HepG2 (cell line): ENCODE data around the gene FBXO28. TPM values are rescaled to one million over a fixed set of nuclear protein-coding genes. Genes with fewer than 3 reads are reported as not detected.

Source experiments
- BCL6 ChIP-seq: IDR thresholded peaks from 2 replicates; pipeline ENCODE4 v1.6.1; 2016; ENCODE audit warnings: missing genetic modification reagents, missing compliant biosample characterization
- IKZF4 ChIP-seq: sonication (generic); formaldehyde crosslinking; IDR thresholded peaks from 2 replicates; pipeline ENCODE4 v1.5.1; 2020; ENCODE audit warnings: borderline replicate concordance, mild to moderate bottlenecking, low read depth, missing genetic modification reagents; ENCODE audit errors: not compliant biosample characterization
- MED1 ChIP-seq: sonication (generic); formaldehyde crosslinking; IDR thresholded peaks from 2 replicates; pipeline ENCODE4 v1.4.0; 2020; ENCODE audit warnings: missing genetic modification reagents
- RFXAP ChIP-seq: sonication (generic); formaldehyde crosslinking; IDR thresholded peaks from 2 replicates; pipeline ENCODE4 v1.4.0; 2020; ENCODE audit warnings: missing genetic modification reagents, borderline replicate concordance
- STAT5B ChIP-seq: sonication (generic); formaldehyde crosslinking; IDR thresholded peaks from 2 replicates; pipeline ENCODE4 v1.4.0; 2020; ENCODE audit warnings: missing genetic modification reagents
- TMF1 ChIP-seq: sonication (generic); formaldehyde crosslinking; IDR thresholded peaks from 2 replicates; pipeline ENCODE4 v1.8.1; 2022; ENCODE audit warnings: low read depth, missing genetic modification reagents
- ZNF121 ChIP-seq: sonication (generic); formaldehyde crosslinking; IDR thresholded peaks from 2 replicates; pipeline ENCODE4 v1.5.0; 2020; ENCODE audit warnings: mild to moderate bottlenecking, missing genetic modification reagents
- ZNF30 ChIP-seq: sonication (generic); formaldehyde crosslinking; IDR thresholded peaks from 2 replicates; pipeline ENCODE4 v1.5.0; 2020; ENCODE audit warnings: mild to moderate bottlenecking, missing genetic modification reagents
- ZNF383 ChIP-seq: sonication (generic); formaldehyde crosslinking; IDR thresholded peaks from 2 replicates; pipeline ENCODE4 v1.4.0; 2020; ENCODE audit warnings: missing genetic modification reagents, mild to moderate bottlenecking, borderline replicate concordance
- ZNF44 ChIP-seq: sonication (generic); formaldehyde crosslinking; IDR thresholded peaks from 2 replicates; pipeline ENCODE4 v1.5.1; 2020; ENCODE audit warnings: mild to moderate bottlenecking, missing genetic modification reagents
- ZNF615 ChIP-seq: sonication (generic); formaldehyde crosslinking; IDR thresholded peaks from 2 replicates; pipeline ENCODE4 v1.5.0; 2020; ENCODE audit warnings: mild to moderate bottlenecking, missing genetic modification reagents, borderline replicate concordance
- ZNF670 ChIP-seq: sonication (generic); formaldehyde crosslinking; IDR thresholded peaks from 2 replicates; pipeline ENCODE4 v1.8.0; 2022; ENCODE audit warnings: mild to moderate bottlenecking, missing genetic modification reagents, borderline replicate concordance
- polyA plus RNA-seq, 8 experiments: library from polyadenylated mRNA; depleted of rRNA in 3 of 8; stranded (reverse) in 7 of 8; unstranded in 1 of 8; fragments of >200 nt; fragmentation: Illumina TruSeq in 4 of 8; extraction: Trizol in 4 of 8; gene quantifications; 2 replicates each; pipeline versions ENCODE4 v1.2.1 to v1.2.3, GENCODE V29; 2011 to 2016; ENCODE audit warnings: low read depth in 4 of 8, missing spikeins in 1 of 8, mixed read lengths in 1 of 8; ENCODE audit not compliant: insufficient read depth in 1 of 8
- total RNA-seq, 5 experiments: library from RNA; depleted of rRNA; stranded (reverse); fragments of >200 nt; fragmentation: Illumina TruSeq; extraction: Trizol; gene quantifications; 2 replicates each; pipeline ENCODE4 v1.2.3, GENCODE V29; 2016; ENCODE audit warnings: low read depth in 1 of 5
- TF ChIP-seq, protein P1 (sequence below): sonication (generic); formaldehyde crosslinking; IDR thresholded peaks from 2 replicates; pipeline ENCODE4 v1.8.1; 2023; ENCODE audit warnings: mild to moderate bottlenecking, missing genetic modification reagents
- TF ChIP-seq, protein P2 (sequence below): sonication (generic); formaldehyde crosslinking; IDR thresholded peaks from 2 replicates; pipeline ENCODE4 v1.4.0; 2020; ENCODE audit warnings: mild to moderate bottlenecking, low read depth, missing genetic modification reagents
- TF ChIP-seq, protein P3 (sequence below): IDR thresholded peaks from 2 replicates; pipeline ENCODE4 v1.6.1; 2016; ENCODE audit warnings: mild to moderate bottlenecking
- TF ChIP-seq, protein P4 (sequence below): sonication (generic); formaldehyde crosslinking; IDR thresholded peaks from 2 replicates; pipeline ENCODE4 v1.9.0; 2022; ENCODE audit warnings: missing genetic modification reagents, mild to moderate bottlenecking, borderline replicate concordance
- TF ChIP-seq, protein P5 (sequence below): sonication (generic); formaldehyde crosslinking; IDR thresholded peaks from 2 replicates; pipeline ENCODE4 v1.5.0; 2020; ENCODE audit warnings: mild to moderate bottlenecking, missing genetic modification reagents, moderate library complexity
- TF ChIP-seq, protein P6 (sequence below): sonication (generic); formaldehyde crosslinking; IDR thresholded peaks from 2 replicates; pipeline ENCODE4 v1.5.0; 2020; ENCODE audit warnings: missing genetic modification reagents, mild to moderate bottlenecking, borderline replicate concordance

Gene FBXO28
- total and polyA plus RNA-seq, 2 of the 13 experiments (the other 11 are each of a cell fraction or from before 2014, with no cell fraction given): 8.5 to 29.1 TPM

DNA sequence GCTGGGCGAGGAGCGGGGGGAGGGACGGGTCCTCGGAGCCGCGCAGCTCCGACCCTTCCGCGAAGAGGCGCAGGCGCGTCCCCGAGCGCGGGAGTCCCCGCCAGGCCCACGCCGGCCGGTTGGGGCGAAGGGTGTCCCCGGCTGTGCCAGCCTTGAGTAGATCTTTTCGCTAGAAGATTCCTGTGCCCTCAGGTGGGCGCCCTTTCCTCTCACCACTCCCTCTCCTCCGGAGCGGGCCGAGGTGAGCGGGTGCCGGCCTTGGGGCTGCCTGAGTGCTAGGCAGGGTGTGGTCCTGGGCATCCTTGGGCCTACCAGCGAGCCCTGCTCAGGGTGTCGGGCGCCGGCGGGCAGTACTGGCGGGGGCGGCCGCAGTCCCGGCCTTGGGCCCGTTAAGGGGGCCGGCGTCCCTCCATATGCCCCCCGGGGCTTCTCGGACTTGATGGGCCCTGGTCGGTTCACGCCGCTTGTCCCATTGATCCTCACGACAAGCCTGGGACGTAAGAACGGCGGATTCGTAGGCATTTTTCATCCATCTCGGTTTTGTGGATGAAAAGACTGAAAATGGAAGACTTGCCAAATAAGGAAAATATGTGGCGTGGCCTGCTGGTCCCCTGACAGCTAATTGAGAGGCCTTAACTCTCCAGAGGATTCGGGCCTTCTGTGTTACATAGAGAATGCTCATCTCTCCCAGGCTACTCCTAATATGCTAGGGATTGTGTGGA lies 69.8 kb downstream of the FBXO28 start (continued):
- TF ChIP-seq, protein P1, sequence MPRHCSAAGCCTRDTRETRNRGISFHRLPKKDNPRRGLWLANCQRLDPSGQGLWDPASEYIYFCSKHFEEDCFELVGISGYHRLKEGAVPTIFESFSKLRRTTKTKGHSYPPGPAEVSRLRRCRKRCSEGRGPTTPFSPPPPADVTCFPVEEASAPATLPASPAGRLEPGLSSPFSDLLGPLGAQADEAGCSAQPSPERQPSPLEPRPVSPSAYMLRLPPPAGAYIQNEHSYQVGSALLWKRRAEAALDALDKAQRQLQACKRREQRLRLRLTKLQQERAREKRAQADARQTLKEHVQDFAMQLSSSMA: 0 out of 2 replicates have a peak, but pooled peaks have one; percentile 55
- TF ChIP-seq ZNF44 (0 out of 2 replicates have a peak, but pooled peaks have one; percentile 23), RFXAP (CRISPR knock-in tag) (peak; percentile 58; the same call in 1 of the 2 replicates), ZNF121 (peak; percentile 23; the same call in 1 of the 2 replicates), ZNF615 (no peak), ZNF383 (CRISPR knock-in tag) (no peak), TMF1 (CRISPR knock-in tag) (peak; percentile 22; the same call in 1 of the 2 replicates), ZNF30 (no peak), STAT5B (0 out of 2 replicates have a peak, but pooled peaks have one; percentile 33), ZNF670 (CRISPR knock-in tag) (peak; percentile 82; the same call in 1 of the 2 replicates), IKZF4 (CRISPR knock-in tag) (peak; percentile 56), BCL6 (no peak), MED1 (CRISPR knock-in tag) (peak; percentile 46; the same call in 1 of the 2 replicates)
- TF ChIP-seq, protein P2, sequence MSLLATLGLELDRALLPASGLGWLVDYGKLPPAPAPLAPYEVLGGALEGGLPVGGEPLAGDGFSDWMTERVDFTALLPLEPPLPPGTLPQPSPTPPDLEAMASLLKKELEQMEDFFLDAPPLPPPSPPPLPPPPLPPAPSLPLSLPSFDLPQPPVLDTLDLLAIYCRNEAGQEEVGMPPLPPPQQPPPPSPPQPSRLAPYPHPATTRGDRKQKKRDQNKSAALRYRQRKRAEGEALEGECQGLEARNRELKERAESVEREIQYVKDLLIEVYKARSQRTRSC (CRISPR knock-in tag): no peak
- TF ChIP-seq, protein P3, sequence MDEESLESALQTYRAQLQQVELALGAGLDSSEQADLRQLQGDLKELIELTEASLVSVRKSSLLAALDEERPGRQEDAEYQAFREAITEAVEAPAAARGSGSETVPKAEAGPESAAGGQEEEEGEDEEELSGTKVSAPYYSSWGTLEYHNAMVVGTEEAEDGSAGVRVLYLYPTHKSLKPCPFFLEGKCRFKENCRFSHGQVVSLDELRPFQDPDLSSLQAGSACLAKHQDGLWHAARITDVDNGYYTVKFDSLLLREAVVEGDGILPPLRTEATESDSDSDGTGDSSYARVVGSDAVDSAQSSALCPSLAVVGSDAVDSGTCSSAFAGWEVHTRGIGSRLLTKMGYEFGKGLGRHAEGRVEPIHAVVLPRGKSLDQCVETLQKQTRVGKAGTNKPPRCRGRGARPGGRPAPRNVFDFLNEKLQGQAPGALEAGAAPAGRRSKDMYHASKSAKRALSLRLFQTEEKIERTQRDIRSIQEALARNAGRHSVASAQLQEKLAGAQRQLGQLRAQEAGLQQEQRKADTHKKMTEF (CRISPR knock-in tag): peak; percentile 13; the same call in 1 of the 2 replicates
- TF ChIP-seq, protein P4, sequence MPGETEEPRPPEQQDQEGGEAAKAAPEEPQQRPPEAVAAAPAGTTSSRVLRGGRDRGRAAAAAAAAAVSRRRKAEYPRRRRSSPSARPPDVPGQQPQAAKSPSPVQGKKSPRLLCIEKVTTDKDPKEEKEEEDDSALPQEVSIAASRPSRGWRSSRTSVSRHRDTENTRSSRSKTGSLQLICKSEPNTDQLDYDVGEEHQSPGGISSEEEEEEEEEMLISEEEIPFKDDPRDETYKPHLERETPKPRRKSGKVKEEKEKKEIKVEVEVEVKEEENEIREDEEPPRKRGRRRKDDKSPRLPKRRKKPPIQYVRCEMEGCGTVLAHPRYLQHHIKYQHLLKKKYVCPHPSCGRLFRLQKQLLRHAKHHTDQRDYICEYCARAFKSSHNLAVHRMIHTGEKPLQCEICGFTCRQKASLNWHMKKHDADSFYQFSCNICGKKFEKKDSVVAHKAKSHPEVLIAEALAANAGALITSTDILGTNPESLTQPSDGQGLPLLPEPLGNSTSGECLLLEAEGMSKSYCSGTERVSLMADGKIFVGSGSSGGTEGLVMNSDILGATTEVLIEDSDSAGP (CRISPR knock-in tag): peak; percentile 16; the same call in 1 of the 2 replicates
- TF ChIP-seq, protein P5, sequence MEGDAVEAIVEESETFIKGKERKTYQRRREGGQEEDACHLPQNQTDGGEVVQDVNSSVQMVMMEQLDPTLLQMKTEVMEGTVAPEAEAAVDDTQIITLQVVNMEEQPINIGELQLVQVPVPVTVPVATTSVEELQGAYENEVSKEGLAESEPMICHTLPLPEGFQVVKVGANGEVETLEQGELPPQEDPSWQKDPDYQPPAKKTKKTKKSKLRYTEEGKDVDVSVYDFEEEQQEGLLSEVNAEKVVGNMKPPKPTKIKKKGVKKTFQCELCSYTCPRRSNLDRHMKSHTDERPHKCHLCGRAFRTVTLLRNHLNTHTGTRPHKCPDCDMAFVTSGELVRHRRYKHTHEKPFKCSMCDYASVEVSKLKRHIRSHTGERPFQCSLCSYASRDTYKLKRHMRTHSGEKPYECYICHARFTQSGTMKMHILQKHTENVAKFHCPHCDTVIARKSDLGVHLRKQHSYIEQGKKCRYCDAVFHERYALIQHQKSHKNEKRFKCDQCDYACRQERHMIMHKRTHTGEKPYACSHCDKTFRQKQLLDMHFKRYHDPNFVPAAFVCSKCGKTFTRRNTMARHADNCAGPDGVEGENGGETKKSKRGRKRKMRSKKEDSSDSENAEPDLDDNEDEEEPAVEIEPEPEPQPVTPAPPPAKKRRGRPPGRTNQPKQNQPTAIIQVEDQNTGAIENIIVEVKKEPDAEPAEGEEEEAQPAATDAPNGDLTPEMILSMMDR (CRISPR knock-in tag): peak; percentile 35; the same call in 1 of the 2 replicates
- TF ChIP-seq, protein P6, sequence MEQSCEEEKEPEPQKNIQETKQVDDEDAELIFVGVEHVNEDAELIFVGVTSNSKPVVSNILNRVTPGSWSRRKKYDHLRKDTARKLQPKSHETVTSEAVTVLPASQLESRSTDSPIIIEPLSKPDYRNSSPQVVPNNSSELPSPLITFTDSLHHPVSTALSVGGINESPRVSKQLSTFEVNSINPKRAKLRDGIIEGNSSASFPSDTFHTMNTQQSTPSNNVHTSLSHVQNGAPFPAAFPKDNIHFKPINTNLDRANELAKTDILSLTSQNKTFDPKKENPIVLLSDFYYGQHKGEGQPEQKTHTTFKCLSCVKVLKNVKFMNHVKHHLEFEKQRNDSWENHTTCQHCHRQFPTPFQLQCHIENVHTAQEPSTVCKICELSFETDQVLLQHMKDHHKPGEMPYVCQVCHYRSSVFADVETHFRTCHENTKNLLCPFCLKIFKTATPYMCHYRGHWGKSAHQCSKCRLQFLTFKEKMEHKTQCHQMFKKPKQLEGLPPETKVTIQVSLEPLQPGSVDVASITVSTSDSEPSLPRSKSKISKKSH (CRISPR knock-in tag): 0 out of 2 replicates have a peak, but pooled peaks have one; percentile 13
